GM12878 (cell line): Measurements from ENCODE around the gene WDR76. TPM values are rescaled to one million over a fixed set of nuclear protein-coding genes. Genes with fewer than 3 reads are reported as not detected.
"Not testable (repeated sequence)": the region's sequence is repeated elsewhere in the genome, so short reads cannot be mapped to it uniquely, and the experiment has no call there.

Source experiments
- ATAC-seq: fragments of 200-7000 bp; cut with Tn5 transposase; 3 replicates; pipeline ENCODE4 v1.9.1; 2020; ENCODE audit warnings: mild to moderate bottlenecking, moderate library complexity
- BruUV-seq: library from RNA; stranded (reverse); fragments of 400-500 nt; replicated peaks from 2 replicates; lab custom pipeline; 2021; lab: Mats Ljungman, UMichigan
- CTCF ChIA-PET: fragments of 300-600 bp; sonication (Branson Sonifier 250); formaldehyde crosslinking; extraction: SDS; loops from one replicate; lab custom pipeline; 2021; ENCODE audit warnings: inconsistent platforms; lab: Yijun Ruan, JAX
- POLR2A ChIA-PET: fragments of 350-600 bp; formaldehyde crosslinking; extraction: SDS; loops from one replicate; lab custom pipeline; 2021; ENCODE audit warnings: inconsistent platforms; lab: Charles Lee
- RAD21 ChIA-PET: fragments of 300-600 bp; sonication (Branson Sonifier 250); formaldehyde crosslinking; loops from one replicate; lab custom pipeline; 2023; ENCODE audit warnings: antibody characterized with exemption; ENCODE audit not compliant: unreplicated experiment; lab: Charles Lee
- SMC1A ChIA-PET: fragments of 300-600 bp; sonication (Branson Sonifier 250); formaldehyde crosslinking; loops from one replicate; lab custom pipeline; 2023; ENCODE audit not compliant: unreplicated experiment, uncharacterized antibody; lab: Charles Lee
- DNase-seq: peaks from one replicate; pipeline ENCODE4 v3.0.0-alpha.2; 2011; ENCODE audit warnings: low read depth, low spot score
- FAIRE-seq: peaks from 3 replicates; lab custom pipeline; 2011; peaks lifted over from hg19 to GRCh38; lab: Jason Lieb, UNC
- H2AFZ ChIP-seq: 2 replicates; pipeline ENCODE4 v1.6.0; 2011; ENCODE audit warnings: low read depth, low read length, control low read depth; ENCODE audit not compliant: control insufficient read depth
- H3K27ac ChIP-seq: 2 replicates; pipeline ENCODE4 v1.5.1; 2011; ENCODE audit warnings: control low read depth; ENCODE audit not compliant: control insufficient read depth, insufficient read depth
- H3K27me3 ChIP-seq, 2 experiments: replicated peaks in 1 of 2; 2 replicates each; pipeline versions ENCODE4 v1.6.0 to v1.6.1; 2011; ENCODE audit warnings: low read length in 1 of 2; ENCODE audit not compliant: control insufficient read depth in 2 of 2, insufficient read depth in 2 of 2
- H3K36me3 ChIP-seq, 2 experiments: 2 replicates each; pipeline ENCODE4 v1.5.1; 2011; ENCODE audit warnings: low read length in 1 of 2; ENCODE audit not compliant: control insufficient read depth in 2 of 2, insufficient read depth in 2 of 2
- H3K4me1 ChIP-seq: 2 replicates; pipeline ENCODE4 v1.6.1; 2011; ENCODE audit warnings: mild to moderate bottlenecking, low read length, moderate library complexity, mixed read lengths; ENCODE audit not compliant: control insufficient read depth, insufficient read depth
- H3K4me2 ChIP-seq: 2 replicates; pipeline ENCODE4 v1.6.0; 2011; ENCODE audit warnings: control low read depth; ENCODE audit not compliant: control insufficient read depth, insufficient read depth
- H3K4me3 ChIP-seq: fragments of 200-600 bp; sonication (generic); 2 replicates; pipeline ENCODE4 v1.5.1; 2016
- H3K79me2 ChIP-seq: 2 replicates; pipeline ENCODE4 v1.6.0; 2011; ENCODE audit warnings: low read length; ENCODE audit not compliant: control insufficient read depth, insufficient read depth
- H3K9ac ChIP-seq: 2 replicates; pipeline ENCODE4 v1.8.0; 2011; ENCODE audit warnings: low read length, control low read depth, mixed read lengths; ENCODE audit not compliant: control insufficient read depth, insufficient read depth
- H3K9me3 ChIP-seq: replicated peaks from 3 replicates; pipeline ENCODE4 v1.5.1; 2011; ENCODE audit warnings: mild to moderate bottlenecking, low read length; ENCODE audit not compliant: control insufficient read depth, insufficient read depth
- H4K20me1 ChIP-seq: 2 replicates; pipeline ENCODE4 v1.6.0; 2011; ENCODE audit not compliant: control insufficient read depth, insufficient read depth
- BMI1 ChIP-seq: fragments of 450-650 bp; IDR thresholded peaks from 2 replicates; pipeline ENCODE4 v1.6.1; 2016; ENCODE audit warnings: mild to moderate bottlenecking, moderate library complexity, borderline replicate concordance
- HSF1 ChIP-seq: fragments of 150-350 bp; IDR thresholded peaks from 2 replicates; pipeline ENCODE4 v1.6.1; 2014; ENCODE audit warnings: mild to moderate bottlenecking, low read depth, low read length
- MEF2A ChIP-seq: IDR thresholded peaks from 2 replicates; pipeline ENCODE4 v1.6.1; 2011; ENCODE audit warnings: low read depth, mild to moderate bottlenecking, low read length, moderate library complexity; ENCODE audit not compliant: insufficient read depth
- MTA2 ChIP-seq: fragments of 450-650 bp; IDR thresholded peaks from 2 replicates; pipeline ENCODE4 v1.6.1; 2016; ENCODE audit warnings: low read depth, mild to moderate bottlenecking, moderate library complexity
- POU2F2 ChIP-seq: IDR thresholded peaks from 3 replicates; pipeline ENCODE4 v1.6.1; 2011; ENCODE audit warnings: low read depth, mild to moderate bottlenecking, low read length, borderline replicate concordance
- SMAD5 ChIP-seq: IDR thresholded peaks from 2 replicates; pipeline ENCODE4 v1.6.1; 2016; ENCODE audit warnings: antibody characterized with exemption, low read depth
- ZBED1 ChIP-seq: IDR thresholded peaks from 2 replicates; pipeline ENCODE4 v1.6.1; 2016; ENCODE audit warnings: borderline replicate concordance
- WGBS: methylation state at CpG from one replicate; pipeline ENCODE4 v1.1.6; 2016; ENCODE audit warnings: low lambda C conversion rate; ENCODE audit not compliant: insufficient replicate concordance, insufficient coverage; ENCODE audit errors: missing lambda C conversion rate; 5-methylcytosine and 5-hydroxymethylcytosine counted together
- in situ Hi-C: fragments of 300-500 bp; cut with MboI; formaldehyde crosslinking; loops from 9 replicates; pipeline ENCODE4 v1.14.3; 2018; ENCODE audit warnings: mixed read lengths
- intact Hi-C: fragments of 100-400 bp; cut with micrococcal nuclease; formaldehyde crosslinking; loops from one replicate; pipeline ENCODE4 v1.14.2; 2022; ENCODE audit not compliant: unreplicated experiment
- polyA plus RNA-seq, 11 experiments: library from polyadenylated mRNA; depleted of rRNA in 4 of 11; unstranded in 6 of 11; stranded (reverse) in 5 of 11; fragments of >200 nt; fragmentation: Nextera tagmentation in 4 of 11; fragmentation: Illumina TruSeq in 1 of 11; extraction: Ambion mirVana in 4 of 11; extraction: Trizol in 1 of 11; gene quantifications; 1 replicate in 1 of 11; 2 replicates in 10 of 11; pipeline versions ENCODE4 v1.2.1 to v1.2.3, GENCODE V29; 2011 to 2016; ENCODE audit warnings: inconsistent platforms in 2 of 11, missing spikeins in 2 of 11, low read depth in 1 of 11
- total RNA-seq, 4 experiments: library from RNA; depleted of rRNA in 3 of 4; stranded (reverse); fragments of >200 nt in 3 of 4; fragmentation: Illumina TruSeq in 1 of 4; extraction: Trizol in 1 of 4; gene quantifications; 2 replicates each; pipeline versions ENCODE4 v1.2.1 to v1.2.3, GENCODE V29; 2013 to 2021
- TF ChIP-seq, protein P1 (sequence below): fragments of 450-650 bp; IDR thresholded peaks from 2 replicates; pipeline ENCODE4 v1.6.1; 2016; ENCODE audit warnings: mild to moderate bottlenecking

WDR76 gene
- total and polyA plus RNA-seq, 10 of the 15 experiments (the other 5 are each of a cell fraction or from before 2014, with no cell fraction given) = 8.0 to 59.7 (median 34.5) TPM

GRCh38 chr15:43800286-43801141 is 26.3 kb upstream of the WDR76 start, which contains the start of gene HYPK (continued):
- TF ChIP-seq, protein P1, sequence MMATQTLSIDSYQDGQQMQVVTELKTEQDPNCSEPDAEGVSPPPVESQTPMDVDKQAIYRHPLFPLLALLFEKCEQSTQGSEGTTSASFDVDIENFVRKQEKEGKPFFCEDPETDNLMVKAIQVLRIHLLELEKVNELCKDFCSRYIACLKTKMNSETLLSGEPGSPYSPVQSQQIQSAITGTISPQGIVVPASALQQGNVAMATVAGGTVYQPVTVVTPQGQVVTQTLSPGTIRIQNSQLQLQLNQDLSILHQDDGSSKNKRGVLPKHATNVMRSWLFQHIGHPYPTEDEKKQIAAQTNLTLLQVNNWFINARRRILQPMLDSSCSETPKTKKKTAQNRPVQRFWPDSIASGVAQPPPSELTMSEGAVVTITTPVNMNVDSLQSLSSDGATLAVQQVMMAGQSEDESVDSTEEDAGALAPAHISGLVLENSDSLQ = peak; percentile 62; the same call in 1 of the 2 replicates
- TF ChIP-seq MTA2 (peak; percentile 7; the same call in 1 of the 2 replicates), BMI1 (no peak), MEF2A (no peak), POU2F2 (no peak), ZBED1 (peak; percentile 67; the same call in 1 of the 2 replicates), HSF1 (peak; percentile 96)

DNA sequence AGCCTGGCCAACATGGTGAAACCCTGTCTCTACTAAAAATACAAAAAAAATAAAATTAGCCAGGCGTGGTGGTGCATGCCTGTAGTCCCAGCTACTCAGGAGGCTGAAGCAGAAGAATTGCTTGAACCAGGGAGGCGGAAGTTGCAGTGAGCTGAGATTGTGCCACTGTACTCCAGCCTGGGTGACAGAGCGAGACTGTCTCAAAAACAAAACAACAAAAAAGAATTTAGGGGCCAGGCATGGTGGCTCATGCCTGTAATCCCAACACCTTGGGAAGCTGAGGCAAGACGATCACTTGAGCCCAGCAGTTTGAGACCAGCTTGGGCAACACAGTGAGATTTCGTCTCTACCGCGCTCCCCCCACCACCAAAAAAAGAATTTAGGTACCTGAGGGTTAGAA is 24.1 kb upstream of the WDR76 start:
- intact Hi-C loops, RAD21 ChIA-PET: not testable (repeated sequence)

More for the DNA sequence above, 24.1 kb upstream of the WDR76 start:
- Histone ChIP-seq H3K36me3 (peaks cover 5 to 22% of the 10 kb centered on the region in 2 experiments), H3K4me1 (peaks cover 24% of the 10 kb centered on the region), H3K79me2 (peaks cover 16% of the 10 kb centered on the region)
- 100% methylated on average over 7 of the region's 7 CpGs for WGBS
- H3K27ac ChIP-seq, H4K20me1 ChIP-seq, H3K27me3 ChIP-seq, H3K4me2 ChIP-seq, DNase-seq, H3K9ac ChIP-seq, FAIRE-seq, ATAC-seq, H3K9me3 ChIP-seq, BruUV-seq, H3K4me3 ChIP-seq, H2AFZ ChIP-seq: not testable (repeated sequence)
- TF ChIP-seq SMAD5 = 0 out of 2 replicates have a peak, but pooled peaks have one; percentile 23
- in situ Hi-C loops = loop anchor here (5.0 kb wide), 1 partner anchor 50 kb away; no protein-coding TSS in a partner anchor
- ChIA-PET SMC1A (interaction anchor here (0.9 to 1.2 kb wide), 2 partner anchors 10 to 29 kb away, joined by 3 read pairs; no protein-coding TSS in a partner anchor), POLR2A (interaction anchor here (1.4 kb wide), 1 partner anchor 11 kb away, joined by 3 read pairs; no protein-coding TSS in a partner anchor), CTCF (interaction anchor here (1.7 kb wide), 1 partner anchor 26 kb away, joined by 5 read pairs; the partner anchor contains the start of gene ELL3)
